K562 (cell line): ENCODE results near the gene STX2. TPM values are rescaled to one million over a fixed set of nuclear protein-coding genes. Genes with fewer than 3 reads are reported as not detected.

Experiments used
- CAMTA2 ChIP-seq: fragments of 250-450 bp; sonication (Bioruptor Pico); conservative IDR thresholded peaks from 2 replicates; pipeline ENCODE4 v1.5.1; 2022
- CBX5 ChIP-seq: IDR thresholded peaks from 2 replicates; pipeline ENCODE4 v1.6.1; 2014; ENCODE audit warnings: low read depth, borderline replicate concordance
- CEBPG ChIP-seq, 3 experiments: fragments of 200-800 bp in 1 of 3; sonication (Bioruptor generic) in 1 of 3; sonication (generic) in 1 of 3; formaldehyde crosslinking in 1 of 3; IDR thresholded peaks in 2 of 3; conservative IDR thresholded peaks in 1 of 3; 2 replicates each; pipeline versions ENCODE4 v1.6.1 to v1.8.0; 2016 to 2022; ENCODE audit warnings: missing compliant biosample characterization in 2 of 3, missing genetic modification characterization in 2 of 3, mild to moderate bottlenecking in 1 of 3, missing genetic modification reagents in 1 of 3
- CREB3L1 ChIP-seq: fragments of 450-650 bp; IDR thresholded peaks from 2 replicates; pipeline ENCODE4 v1.6.1; 2014; ENCODE audit warnings: low read depth, mild to moderate bottlenecking, moderate library complexity, borderline replicate concordance
- DNMT1 ChIP-seq: fragments of 450-650 bp; IDR thresholded peaks from 2 replicates; pipeline ENCODE4 v1.6.1; 2016; ENCODE audit warnings: antibody characterized with exemption, mild to moderate bottlenecking
- DPF2 ChIP-seq: fragments of 450-650 bp; IDR thresholded peaks from 2 replicates; pipeline ENCODE4 v1.6.1; 2016
- EP400 ChIP-seq: fragments of 450-650 bp; IDR thresholded peaks from 2 replicates; pipeline ENCODE4 v1.6.1; 2017; ENCODE audit warnings: antibody characterized with exemption, mild to moderate bottlenecking, moderate library complexity
- FOSL1 ChIP-seq: fragments of 200-800 bp; sonication (Bioruptor generic); conservative IDR thresholded peaks from 2 replicates; pipeline ENCODE4 v1.6.1; 2016; ENCODE audit warnings: missing genetic modification characterization, missing compliant biosample characterization
- GTF2B ChIP-seq: IDR thresholded peaks from 2 replicates; pipeline ENCODE4 v1.6.1; 2011; ENCODE audit not compliant: insufficient read length; ENCODE audit errors: extremely low read depth
- NUFIP1 ChIP-seq: fragments of 450-650 bp; IDR thresholded peaks from 2 replicates; pipeline ENCODE4 v1.6.1; 2018; ENCODE audit not compliant: partially characterized antibody
- POLR2AphosphoS5 ChIP-seq: IDR thresholded peaks from 2 replicates; pipeline ENCODE4 v1.6.1; 2011; ENCODE audit warnings: mild to moderate bottlenecking, low read depth, low read length, moderate library complexity; ENCODE audit not compliant: control insufficient read depth, insufficient read depth
- POLR2H ChIP-seq: IDR thresholded peaks from 2 replicates; pipeline ENCODE4 v1.6.1; 2016; ENCODE audit warnings: missing genetic modification characterization, low read depth, mild to moderate bottlenecking, control low read depth, missing compliant biosample characterization, moderate library complexity
- RBFOX2 ChIP-seq: fragments of 200-400 bp; formaldehyde crosslinking; IDR thresholded peaks from 2 replicates; pipeline ENCODE4 v1.6.1; 2017; ENCODE audit warnings: low read depth, mild to moderate bottlenecking, low read length, moderate library complexity
- SMARCE1 ChIP-seq: fragments of 450-650 bp; IDR thresholded peaks from 2 replicates; pipeline ENCODE4 v1.7.1; 2016; ENCODE audit warnings: mild to moderate bottlenecking
- STAG1 ChIP-seq: sonication (generic); formaldehyde crosslinking; IDR thresholded peaks from 2 replicates; pipeline ENCODE4 v1.5.0; 2020; ENCODE audit warnings: missing genetic modification reagents, borderline replicate concordance
- ZNF197 ChIP-seq: fragments of 200-800 bp; sonication (Bioruptor generic); IDR thresholded peaks from 2 replicates; pipeline ENCODE4 v1.6.1; 2016; ENCODE audit warnings: low read depth, missing genetic modification characterization, missing compliant biosample characterization
- ZSCAN32 ChIP-seq: fragments of 450-650 bp; formaldehyde crosslinking; IDR thresholded peaks from 2 replicates; pipeline ENCODE4 v1.4.0; 2020; ENCODE audit warnings: mild to moderate bottlenecking, moderate library complexity
- polyA plus RNA-seq, 8 experiments: library from polyadenylated mRNA; depleted of rRNA in 4 of 8; stranded (reverse) in 5 of 8; unstranded in 3 of 8; fragments of >200 nt; fragmentation: Nextera tagmentation in 2 of 8; fragmentation: Illumina TruSeq in 1 of 8; extraction: Ambion mirVana in 2 of 8; extraction: Trizol in 1 of 8; gene quantifications; 2 replicates each; pipeline versions ENCODE4 v1.2.1 to v1.2.3, GENCODE V29; 2011 to 2014; ENCODE audit warnings: inconsistent platforms in 1 of 8, missing spikeins in 1 of 8
- total RNA-seq, 7 experiments: library from RNA; depleted of rRNA in 6 of 7; stranded (reverse); fragments of >200 nt in 6 of 7; fragmentation: Illumina TruSeq in 2 of 7; extraction: Trizol in 2 of 7; gene quantifications; 2 replicates each; pipeline versions ENCODE4 v1.2.1 to v1.2.3, GENCODE V29; 2011 to 2021; ENCODE audit warnings: low replicate concordance in 1 of 7
- TF ChIP-seq, protein P1 (sequence below): fragments of 450-650 bp; conservative IDR thresholded peaks from 2 replicates; pipeline ENCODE4 v1.6.1; 2016; ENCODE audit warnings: missing genetic modification characterization, low read depth, mild to moderate bottlenecking, missing compliant biosample characterization, moderate library complexity
- TF ChIP-seq, protein P2 (sequence below), 2 experiments: fragments of 450-650 bp; IDR thresholded peaks; 2 replicates each; pipeline ENCODE4 v1.6.1; 2018; ENCODE audit warnings: mild to moderate bottlenecking in 2 of 2, low read depth in 1 of 2; ENCODE audit not compliant: partially characterized antibody in 2 of 2

The STX2 gene
- total and polyA plus RNA-seq, 9 of the 15 experiments (the other 6 are each of a cell fraction or from before 2014, with no cell fraction given): 22.2 to 54.6 (median 30.8) TPM

- TF ChIP-seq CBX5 (peak; percentile 50; the same call in 1 of the 2 replicates), NUFIP1 (no peak), CEBPG (CRISPR knock-in tag; IDR thresholded peaks at IDR 0.05) (peak; percentile 93), CEBPG (tag; conservative IDR thresholded peaks at IDR 0.05 in 1 of 2, IDR thresholded peaks at IDR 0.05 in 1 of 2) (peak; percentile 91 to 96), RBFOX2 (peak; percentile 79), GTF2B (peak; percentile 25), STAG1 (CRISPR knock-in tag) (no peak), POLR2H (tag) (peak; percentile 66), FOSL1 (tag) (peak; percentile 65; the same call in 1 of the 2 replicates), ZSCAN32 (CRISPR knock-in tag) (peak; percentile 47; the same call in 1 of the 2 replicates), EP400 (peak; percentile 95), DNMT1 (no peak), CAMTA2 (CRISPR knock-in tag) (no peak), CREB3L1 (0 out of 2 replicates have a peak, but pooled peaks have one; percentile 11), ZNF197 (CRISPR knock-in tag) (0 out of 2 replicates have a peak, but pooled peaks have one; percentile 54), DPF2 (peak; percentile 71; the same call in 1 of the 2 replicates), POLR2AphosphoS5 (peak; percentile 52), SMARCE1 (peak; percentile 58; the same call in 1 of the 2 replicates)
- TF ChIP-seq, protein P1, sequence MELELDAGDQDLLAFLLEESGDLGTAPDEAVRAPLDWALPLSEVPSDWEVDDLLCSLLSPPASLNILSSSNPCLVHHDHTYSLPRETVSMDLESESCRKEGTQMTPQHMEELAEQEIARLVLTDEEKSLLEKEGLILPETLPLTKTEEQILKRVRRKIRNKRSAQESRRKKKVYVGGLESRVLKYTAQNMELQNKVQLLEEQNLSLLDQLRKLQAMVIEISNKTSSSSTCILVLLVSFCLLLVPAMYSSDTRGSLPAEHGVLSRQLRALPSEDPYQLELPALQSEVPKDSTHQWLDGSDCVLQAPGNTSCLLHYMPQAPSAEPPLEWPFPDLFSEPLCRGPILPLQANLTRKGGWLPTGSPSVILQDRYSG (tag): 0 out of 2 replicates have a peak, but pooled peaks have one; percentile 16
- TF ChIP-seq, protein P2, sequence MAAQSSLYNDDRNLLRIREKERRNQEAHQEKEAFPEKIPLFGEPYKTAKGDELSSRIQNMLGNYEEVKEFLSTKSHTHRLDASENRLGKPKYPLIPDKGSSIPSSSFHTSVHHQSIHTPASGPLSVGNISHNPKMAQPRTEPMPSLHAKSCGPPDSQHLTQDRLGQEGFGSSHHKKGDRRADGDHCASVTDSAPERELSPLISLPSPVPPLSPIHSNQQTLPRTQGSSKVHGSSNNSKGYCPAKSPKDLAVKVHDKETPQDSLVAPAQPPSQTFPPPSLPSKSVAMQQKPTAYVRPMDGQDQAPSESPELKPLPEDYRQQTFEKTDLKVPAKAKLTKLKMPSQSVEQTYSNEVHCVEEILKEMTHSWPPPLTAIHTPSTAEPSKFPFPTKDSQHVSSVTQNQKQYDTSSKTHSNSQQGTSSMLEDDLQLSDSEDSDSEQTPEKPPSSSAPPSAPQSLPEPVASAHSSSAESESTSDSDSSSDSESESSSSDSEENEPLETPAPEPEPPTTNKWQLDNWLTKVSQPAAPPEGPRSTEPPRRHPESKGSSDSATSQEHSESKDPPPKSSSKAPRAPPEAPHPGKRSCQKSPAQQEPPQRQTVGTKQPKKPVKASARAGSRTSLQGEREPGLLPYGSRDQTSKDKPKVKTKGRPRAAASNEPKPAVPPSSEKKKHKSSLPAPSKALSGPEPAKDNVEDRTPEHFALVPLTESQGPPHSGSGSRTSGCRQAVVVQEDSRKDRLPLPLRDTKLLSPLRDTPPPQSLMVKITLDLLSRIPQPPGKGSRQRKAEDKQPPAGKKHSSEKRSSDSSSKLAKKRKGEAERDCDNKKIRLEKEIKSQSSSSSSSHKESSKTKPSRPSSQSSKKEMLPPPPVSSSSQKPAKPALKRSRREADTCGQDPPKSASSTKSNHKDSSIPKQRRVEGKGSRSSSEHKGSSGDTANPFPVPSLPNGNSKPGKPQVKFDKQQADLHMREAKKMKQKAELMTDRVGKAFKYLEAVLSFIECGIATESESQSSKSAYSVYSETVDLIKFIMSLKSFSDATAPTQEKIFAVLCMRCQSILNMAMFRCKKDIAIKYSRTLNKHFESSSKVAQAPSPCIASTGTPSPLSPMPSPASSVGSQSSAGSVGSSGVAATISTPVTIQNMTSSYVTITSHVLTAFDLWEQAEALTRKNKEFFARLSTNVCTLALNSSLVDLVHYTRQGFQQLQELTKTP (IDR thresholded peaks at IDR 0.05; ENCODE audit: low read depth in 1 of 2, partially characterized antibody in 2 of 2): peak in 1 of 2 experiments; percentile 17
These were observed 31.6 kb upstream of the STX2 start (continued) for GRCh38 chr12:130870442-130871285.
